ENCODE measurements around the gene RTL10. TPM values are rescaled to one million over a fixed set of nuclear protein-coding genes. Genes with fewer than 3 reads are reported as not detected.
A peak's percentile ranks its signal among the peaks of the same experiment; 100 is the strongest.

Gene RTL10
- total RNA-seq, 1 experiment from 2014 or later = 21.5 TPM

DNA sequence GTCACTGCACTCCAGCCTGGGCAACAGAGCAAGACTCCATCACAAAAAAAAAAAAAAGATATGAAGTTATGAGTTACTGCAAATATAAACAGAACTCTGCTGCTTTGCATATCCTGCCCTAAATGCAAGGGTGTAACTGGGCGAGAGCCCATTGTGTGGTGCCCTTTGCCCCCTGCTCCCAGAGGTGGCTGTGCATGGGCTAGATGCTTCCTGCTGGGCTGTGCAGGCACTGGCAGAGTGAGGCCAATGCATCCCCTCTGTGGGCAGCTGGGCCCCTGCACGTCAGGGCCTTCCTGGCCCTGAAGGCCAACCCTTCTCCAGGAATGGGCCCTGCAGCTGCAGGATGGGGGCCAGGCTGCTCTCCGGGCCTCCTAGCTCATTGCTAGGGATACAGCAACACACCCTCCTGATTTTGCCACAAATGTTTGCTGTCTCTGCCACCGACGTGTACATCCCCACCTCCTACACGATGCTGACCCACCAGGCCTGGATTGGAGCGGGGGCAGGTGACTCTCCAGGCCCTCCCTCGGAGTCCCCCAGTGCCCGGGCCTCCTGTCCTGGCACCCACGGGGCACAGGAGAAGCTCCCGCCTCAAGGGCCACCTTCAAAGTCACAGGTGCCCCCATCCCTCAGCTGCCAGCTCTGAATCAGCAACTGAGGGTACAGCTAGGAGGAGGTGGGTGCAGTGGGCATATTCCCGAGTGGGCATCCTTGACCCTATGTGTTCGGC is 46.2 kb upstream of the RTL10 start (continued):
- TF ChIP-seq, protein P1, sequence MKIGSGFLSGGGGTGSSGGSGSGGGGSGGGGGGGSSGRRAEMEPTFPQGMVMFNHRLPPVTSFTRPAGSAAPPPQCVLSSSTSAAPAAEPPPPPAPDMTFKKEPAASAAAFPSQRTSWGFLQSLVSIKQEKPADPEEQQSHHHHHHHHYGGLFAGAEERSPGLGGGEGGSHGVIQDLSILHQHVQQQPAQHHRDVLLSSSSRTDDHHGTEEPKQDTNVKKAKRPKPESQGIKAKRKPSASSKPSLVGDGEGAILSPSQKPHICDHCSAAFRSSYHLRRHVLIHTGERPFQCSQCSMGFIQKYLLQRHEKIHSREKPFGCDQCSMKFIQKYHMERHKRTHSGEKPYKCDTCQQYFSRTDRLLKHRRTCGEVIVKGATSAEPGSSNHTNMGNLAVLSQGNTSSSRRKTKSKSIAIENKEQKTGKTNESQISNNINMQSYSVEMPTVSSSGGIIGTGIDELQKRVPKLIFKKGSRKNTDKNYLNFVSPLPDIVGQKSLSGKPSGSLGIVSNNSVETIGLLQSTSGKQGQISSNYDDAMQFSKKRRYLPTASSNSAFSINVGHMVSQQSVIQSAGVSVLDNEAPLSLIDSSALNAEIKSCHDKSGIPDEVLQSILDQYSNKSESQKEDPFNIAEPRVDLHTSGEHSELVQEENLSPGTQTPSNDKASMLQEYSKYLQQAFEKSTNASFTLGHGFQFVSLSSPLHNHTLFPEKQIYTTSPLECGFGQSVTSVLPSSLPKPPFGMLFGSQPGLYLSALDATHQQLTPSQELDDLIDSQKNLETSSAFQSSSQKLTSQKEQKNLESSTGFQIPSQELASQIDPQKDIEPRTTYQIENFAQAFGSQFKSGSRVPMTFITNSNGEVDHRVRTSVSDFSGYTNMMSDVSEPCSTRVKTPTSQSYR (CRISPR knock-in tag; IDR thresholded peaks at IDR 0.05) = no peak
- TF ChIP-seq RELA (CRISPR knock-in tag; IDR thresholded peaks at IDR 0.05; ENCODE audit: borderline replicate concordance) = no peak
- TF ChIP-seq, protein P2, sequence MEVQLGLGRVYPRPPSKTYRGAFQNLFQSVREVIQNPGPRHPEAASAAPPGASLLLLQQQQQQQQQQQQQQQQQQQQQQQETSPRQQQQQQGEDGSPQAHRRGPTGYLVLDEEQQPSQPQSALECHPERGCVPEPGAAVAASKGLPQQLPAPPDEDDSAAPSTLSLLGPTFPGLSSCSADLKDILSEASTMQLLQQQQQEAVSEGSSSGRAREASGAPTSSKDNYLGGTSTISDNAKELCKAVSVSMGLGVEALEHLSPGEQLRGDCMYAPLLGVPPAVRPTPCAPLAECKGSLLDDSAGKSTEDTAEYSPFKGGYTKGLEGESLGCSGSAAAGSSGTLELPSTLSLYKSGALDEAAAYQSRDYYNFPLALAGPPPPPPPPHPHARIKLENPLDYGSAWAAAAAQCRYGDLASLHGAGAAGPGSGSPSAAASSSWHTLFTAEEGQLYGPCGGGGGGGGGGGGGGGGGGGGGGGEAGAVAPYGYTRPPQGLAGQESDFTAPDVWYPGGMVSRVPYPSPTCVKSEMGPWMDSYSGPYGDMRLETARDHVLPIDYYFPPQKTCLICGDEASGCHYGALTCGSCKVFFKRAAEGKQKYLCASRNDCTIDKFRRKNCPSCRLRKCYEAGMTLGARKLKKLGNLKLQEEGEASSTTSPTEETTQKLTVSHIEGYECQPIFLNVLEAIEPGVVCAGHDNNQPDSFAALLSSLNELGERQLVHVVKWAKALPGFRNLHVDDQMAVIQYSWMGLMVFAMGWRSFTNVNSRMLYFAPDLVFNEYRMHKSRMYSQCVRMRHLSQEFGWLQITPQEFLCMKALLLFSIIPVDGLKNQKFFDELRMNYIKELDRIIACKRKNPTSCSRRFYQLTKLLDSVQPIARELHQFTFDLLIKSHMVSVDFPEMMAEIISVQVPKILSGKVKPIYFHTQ (CRISPR knock-in tag; IDR thresholded peaks at IDR 0.05) = no peak
- no peak for TF ChIP-seq EMX1 (CRISPR knock-in tag; IDR thresholded peaks at IDR 0.05)
- TF ChIP-seq, protein P3, sequence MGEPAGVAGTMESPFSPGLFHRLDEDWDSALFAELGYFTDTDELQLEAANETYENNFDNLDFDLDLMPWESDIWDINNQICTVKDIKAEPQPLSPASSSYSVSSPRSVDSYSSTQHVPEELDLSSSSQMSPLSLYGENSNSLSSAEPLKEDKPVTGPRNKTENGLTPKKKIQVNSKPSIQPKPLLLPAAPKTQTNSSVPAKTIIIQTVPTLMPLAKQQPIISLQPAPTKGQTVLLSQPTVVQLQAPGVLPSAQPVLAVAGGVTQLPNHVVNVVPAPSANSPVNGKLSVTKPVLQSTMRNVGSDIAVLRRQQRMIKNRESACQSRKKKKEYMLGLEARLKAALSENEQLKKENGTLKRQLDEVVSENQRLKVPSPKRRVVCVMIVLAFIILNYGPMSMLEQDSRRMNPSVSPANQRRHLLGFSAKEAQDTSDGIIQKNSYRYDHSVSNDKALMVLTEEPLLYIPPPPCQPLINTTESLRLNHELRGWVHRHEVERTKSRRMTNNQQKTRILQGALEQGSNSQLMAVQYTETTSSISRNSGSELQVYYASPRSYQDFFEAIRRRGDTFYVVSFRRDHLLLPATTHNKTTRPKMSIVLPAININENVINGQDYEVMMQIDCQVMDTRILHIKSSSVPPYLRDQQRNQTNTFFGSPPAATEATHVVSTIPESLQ (CRISPR knock-in tag; IDR thresholded peaks at IDR 0.05) = no peak

DNA sequence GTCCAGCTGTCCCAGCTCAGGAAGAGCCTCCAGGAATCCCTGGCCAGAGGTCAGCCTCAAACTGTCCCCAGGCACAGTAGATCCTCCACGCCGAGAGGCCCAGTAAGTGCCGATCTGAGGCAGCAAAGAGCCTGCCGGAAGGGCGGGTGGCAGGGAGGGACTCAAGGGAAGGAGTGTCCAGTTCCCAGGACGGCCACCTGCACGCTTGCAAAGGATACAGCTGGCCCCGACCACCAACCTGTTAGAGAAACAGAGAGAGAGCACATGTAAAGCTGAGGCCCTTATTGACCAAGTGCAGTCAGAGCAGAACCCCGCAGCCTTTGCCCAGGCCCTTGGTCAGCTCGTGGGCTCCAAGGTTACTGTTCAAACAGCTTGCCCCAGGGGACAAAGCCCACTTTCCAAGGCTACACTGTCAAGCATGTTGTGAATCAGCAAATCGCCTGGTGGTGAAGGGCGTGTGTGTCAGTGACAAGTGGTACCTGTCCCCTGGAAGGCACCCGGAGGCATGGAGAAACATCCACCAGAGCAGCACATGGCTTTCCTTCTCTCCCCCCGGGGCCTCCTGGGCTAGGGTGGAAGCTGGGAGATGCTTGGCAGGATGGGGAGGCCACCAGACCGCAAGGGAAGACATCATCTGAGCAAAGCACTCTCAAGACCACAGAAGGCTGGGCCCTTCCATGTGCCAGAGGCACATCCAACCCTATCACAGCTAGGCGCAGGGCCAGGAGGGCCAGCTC is 44.3 kb upstream of the RTL10 start:
- ATAC-seq = no peak
- ChIA-PET CTCF (interaction anchor here (3.6 kb wide), 1 partner anchor 11 kb away, joined by 21 read pairs; no protein-coding TSS in a partner anchor), POLR2A (interaction anchor here (0.6 to 0.8 kb wide), 2 partner anchors 60 to 388 kb away, joined by 3 to 4 read pairs; no protein-coding TSS in a partner anchor)
- Mint-ChIP-seq H3K27ac (peak overlapping the region; percentile 54), H3K4me3 (no peak overlapping the region), H3K9me3 (no peaks in the 10 kb centered on the region), H3K36me3 (no peaks in the 10 kb centered on the region), H3K27me3 (ENCODE audit: low read depth) (no peaks in the 10 kb centered on the region), H3K4me1 (peaks cover 9% of the 10 kb centered on the region)
- no peak for DNase-seq (ENCODE audit: low spot score)
- no peak for TF ChIP-seq ZNF232 (CRISPR knock-in tag; IDR thresholded peaks at IDR 0.05)
- TF ChIP-seq, protein P4, sequence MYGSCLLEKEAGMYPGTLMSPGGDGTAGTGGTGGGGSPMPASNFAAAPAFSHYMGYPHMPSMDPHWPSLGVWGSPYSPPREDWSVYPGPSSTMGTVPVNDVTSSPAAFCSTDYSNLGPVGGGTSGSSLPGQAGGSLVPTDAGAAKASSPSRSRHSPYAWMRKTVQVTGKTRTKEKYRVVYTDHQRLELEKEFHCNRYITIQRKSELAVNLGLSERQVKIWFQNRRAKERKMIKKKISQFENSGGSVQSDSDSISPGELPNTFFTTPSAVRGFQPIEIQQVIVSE (CRISPR knock-in tag; IDR thresholded peaks at IDR 0.05; ENCODE audit: borderline replicate concordance) = no peak
- no peak for TF ChIP-seq SMAD4 (CRISPR knock-in tag; IDR thresholded peaks at IDR 0.05)
- no peak for TF ChIP-seq NR3C1 (CRISPR knock-in tag; conservative IDR thresholded peaks at IDR 0.05; ENCODE audit: low read depth)
- TF ChIP-seq NR2C2 (CRISPR knock-in tag; IDR thresholded peaks at IDR 0.05) = no peak
- no peak for TF ChIP-seq FOXK1 (CRISPR knock-in tag; IDR thresholded peaks at IDR 0.05)
- TF ChIP-seq CREM (CRISPR knock-in tag; IDR thresholded peaks at IDR 0.05) = no peak
- TF ChIP-seq, protein P5, sequence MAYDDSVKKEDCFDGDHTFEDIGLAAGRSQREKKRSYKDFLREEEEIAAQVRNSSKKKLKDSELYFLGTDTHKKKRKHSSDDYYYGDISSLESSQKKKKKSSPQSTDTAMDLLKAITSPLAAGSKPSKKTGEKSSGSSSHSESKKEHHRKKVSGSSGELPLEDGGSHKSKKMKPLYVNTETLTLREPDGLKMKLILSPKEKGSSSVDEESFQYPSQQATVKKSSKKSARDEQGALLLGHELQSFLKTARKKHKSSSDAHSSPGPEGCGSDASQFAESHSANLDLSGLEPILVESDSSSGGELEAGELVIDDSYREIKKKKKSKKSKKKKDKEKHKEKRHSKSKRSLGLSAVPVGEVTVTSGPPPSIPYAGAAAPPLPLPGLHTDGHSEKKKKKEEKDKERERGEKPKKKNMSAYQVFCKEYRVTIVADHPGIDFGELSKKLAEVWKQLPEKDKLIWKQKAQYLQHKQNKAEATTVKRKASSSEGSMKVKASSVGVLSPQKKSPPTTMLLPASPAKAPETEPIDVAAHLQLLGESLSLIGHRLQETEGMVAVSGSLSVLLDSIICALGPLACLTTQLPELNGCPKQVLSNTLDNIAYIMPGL (CRISPR knock-in tag; IDR thresholded peaks at IDR 0.05) = no peak
- no peak for TF ChIP-seq CBFB (CRISPR knock-in tag; IDR thresholded peaks at IDR 0.05; ENCODE audit: low read depth)
- TF ChIP-seq NFATC4 (CRISPR knock-in tag; IDR thresholded peaks at IDR 0.05) = no peak
- no peak for TF ChIP-seq TCF7 (CRISPR knock-in tag; IDR thresholded peaks at IDR 0.05; ENCODE audit: low read depth)
- TF ChIP-seq PRRX2 (CRISPR knock-in tag; IDR thresholded peaks at IDR 0.05) = no peak
- TF ChIP-seq, protein P6, sequence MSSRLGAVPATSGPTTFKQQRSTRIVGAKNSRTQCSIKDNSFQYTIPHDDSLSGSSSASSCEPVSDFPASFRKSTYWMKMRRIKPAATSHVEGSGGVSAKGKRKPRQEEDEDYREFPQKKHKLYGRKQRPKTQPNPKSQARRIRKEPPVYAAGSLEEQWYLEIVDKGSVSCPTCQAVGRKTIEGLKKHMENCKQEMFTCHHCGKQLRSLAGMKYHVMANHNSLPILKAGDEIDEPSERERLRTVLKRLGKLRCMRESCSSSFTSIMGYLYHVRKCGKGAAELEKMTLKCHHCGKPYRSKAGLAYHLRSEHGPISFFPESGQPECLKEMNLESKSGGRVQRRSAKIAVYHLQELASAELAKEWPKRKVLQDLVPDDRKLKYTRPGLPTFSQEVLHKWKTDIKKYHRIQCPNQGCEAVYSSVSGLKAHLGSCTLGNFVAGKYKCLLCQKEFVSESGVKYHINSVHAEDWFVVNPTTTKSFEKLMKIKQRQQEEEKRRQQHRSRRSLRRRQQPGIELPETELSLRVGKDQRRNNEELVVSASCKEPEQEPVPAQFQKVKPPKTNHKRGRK (CRISPR knock-in tag; IDR thresholded peaks at IDR 0.05; ENCODE audit: borderline replicate concordance) = no peak
- TF ChIP-seq, protein P7, sequence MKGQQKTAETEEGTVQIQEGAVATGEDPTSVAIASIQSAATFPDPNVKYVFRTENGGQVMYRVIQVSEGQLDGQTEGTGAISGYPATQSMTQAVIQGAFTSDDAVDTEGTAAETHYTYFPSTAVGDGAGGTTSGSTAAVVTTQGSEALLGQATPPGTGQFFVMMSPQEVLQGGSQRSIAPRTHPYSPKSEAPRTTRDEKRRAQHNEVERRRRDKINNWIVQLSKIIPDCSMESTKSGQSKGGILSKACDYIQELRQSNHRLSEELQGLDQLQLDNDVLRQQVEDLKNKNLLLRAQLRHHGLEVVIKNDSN (CRISPR knock-in tag; IDR thresholded peaks at IDR 0.05) = no peak
- TF ChIP-seq OVOL2 (CRISPR knock-in tag; IDR thresholded peaks at IDR 0.05; ENCODE audit: borderline replicate concordance) = no peak
